Transverse colon (tissue), 4 donors: ENCODE measurements around the gene PRELID3B. TPM values are rescaled to one million over a fixed set of nuclear protein-coding genes. Genes with fewer than 3 reads are reported as not detected.

ENCODE experiments used
- DNase-seq: peaks from one replicate; pipeline ENCODE4 v3.0.0-alpha.2; 2019
- H3K27ac ChIP-seq, 4 donors: fragments of 200-600 bp; sonication (generic); 2 replicates each; pipeline ENCODE4 v1.5.1; 2016 to 2018; ENCODE audit warnings: inconsistent platforms in 4 of 4
- H3K27me3 ChIP-seq: fragments of 200-600 bp; sonication (generic); 2 replicates; pipeline ENCODE4 v1.5.1; 2017; ENCODE audit warnings: inconsistent platforms
- H3K36me3 ChIP-seq, 4 donors: fragments of 200-600 bp; sonication (generic); 2 replicates each; pipeline ENCODE4 v1.5.1; 2017 to 2019; ENCODE audit warnings: inconsistent platforms in 4 of 4
- H3K4me1 ChIP-seq, 4 donors: fragments of 200-600 bp; sonication (generic); 2 replicates each; pipeline ENCODE4 v1.5.1; 2017 to 2020; ENCODE audit warnings: inconsistent platforms in 4 of 4
- H3K4me3 ChIP-seq, 4 donors: fragments of 200-600 bp; sonication (generic); 1 replicate in 1 of 4; 2 replicates in 3 of 4; pipeline versions ENCODE4 v1.5.1 to v1.6.1; 2017 to 2019; ENCODE audit warnings: inconsistent platforms in 4 of 4
- H3K9me3 ChIP-seq, 2 donors: fragments of 200-600 bp; sonication (generic); 2 replicates each; pipeline ENCODE4 v1.5.1; 2017 to 2019; ENCODE audit warnings: inconsistent platforms in 2 of 2
- CTCF ChIP-seq, 5 experiments: fragments of 200-600 bp in 3 of 5; fragments of 450-650 bp in 2 of 5; sonication (generic) in 3 of 5; IDR thresholded peaks; 1 replicate in 2 of 5; 2 replicates in 3 of 5; pipeline ENCODE4 v1.5.1; 2016 to 2017; ENCODE audit warnings: antibody characterized with exemption in 5 of 5, inconsistent platforms in 3 of 5, mild to moderate bottlenecking in 2 of 5, moderate library complexity in 1 of 5
- EP300 ChIP-seq: sonication (generic); formaldehyde crosslinking; IDR thresholded peaks from one replicate; pipeline ENCODE4 v1.6.1; 2017; ENCODE audit warnings: antibody characterized with exemption, low read depth
- POLR2A ChIP-seq: fragments of 450-650 bp; IDR thresholded peaks from one replicate; pipeline ENCODE4 v1.6.1; 2016; ENCODE audit warnings: antibody characterized with exemption, mild to moderate bottlenecking, moderate library complexity
- POLR2AphosphoS5 ChIP-seq, 3 donors: sonication (generic); formaldehyde crosslinking; IDR thresholded peaks; one replicate each; pipeline ENCODE4 v1.6.1; 2016; ENCODE audit warnings: antibody characterized with exemption in 3 of 3
- WGBS, 2 donors: methylation state at CpG; one replicate each; pipeline ENCODE4 v1.1.5; 2018; ENCODE audit warnings: low coverage in 1 of 2; 5-methylcytosine and 5-hydroxymethylcytosine counted together
- in situ Hi-C, 4 donors: fragments of 200-750 bp; cut with MboI; loops; one replicate each; pipeline versions ENCODE4 v1.15.0 to v1.15.1; 2017; ENCODE audit warnings: low sequenced_read_pairs in 3 of 4, low pct_ligation_motif_present in 1 of 4, low pct_unique_long_range_greater_than_20kb in 1 of 4
- intact Hi-C: fragments of 100-400 bp; cut with DNase I; formaldehyde crosslinking; loops from one replicate; pipeline ENCODE4 v1.15.1; 2023; ENCODE audit warnings: low total_unique reads
- total RNA-seq, 4 donors: library from RNA; depleted of rRNA; stranded (reverse); fragments of >200 nt; gene quantifications; one replicate each; pipeline ENCODE4 v1.1.0, GENCODE V29; 2016

Gene PRELID3B
- total RNA-seq: 100 to 1,000 TPM in 2 of 4 donors, 10 to 100 TPM in 2; 25.3 to 119 (median 67.8) TPM

DNA sequence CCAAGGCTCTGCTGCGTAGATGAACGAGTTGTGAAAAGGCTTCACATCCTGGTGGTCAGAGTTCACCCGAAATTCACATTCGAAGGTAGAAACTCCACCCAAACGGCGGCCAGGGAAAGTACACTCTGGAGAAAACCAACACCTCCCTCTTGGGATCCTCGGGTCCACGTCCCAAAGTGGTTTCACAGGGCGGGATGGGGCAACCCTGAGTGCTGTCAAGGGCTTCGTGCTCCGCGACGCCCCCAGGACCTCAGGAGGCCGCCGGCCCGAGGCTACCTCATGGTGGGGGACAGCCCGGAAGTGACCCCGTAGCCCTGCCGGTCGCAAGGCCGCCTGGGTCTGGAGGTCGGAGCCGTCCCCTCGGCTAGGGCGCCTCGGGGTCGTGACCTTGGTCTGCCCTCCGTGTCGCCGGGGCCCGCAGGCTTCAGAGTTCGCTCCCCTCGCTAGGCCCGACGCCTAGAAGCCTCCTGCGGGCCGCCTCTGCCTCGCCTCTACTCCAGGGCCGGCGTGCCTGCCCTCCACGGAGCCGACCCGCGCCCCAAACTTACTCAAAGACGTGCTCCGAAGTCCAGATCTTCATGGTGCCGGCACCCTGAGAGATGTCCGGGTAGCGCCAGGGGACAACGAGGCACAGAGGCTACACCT, at the start of gene PRELID3B:
PRELID3B (minus strand) TSS at position 636 of the 645 bp plus-strand sequence; CDS start at position 580, 56 bp downstream.
- 0% methylated on average over 4 of the region's 50 CpGs; no CpG with 5 or more reads in 1 of the 2 donors for WGBS, 2 donors
- Histone ChIP-seq H3K27ac (peak within 1 kb of the TSS; percentile 89 to 96 (median 92)), H3K9me3 (no peaks in the 10 kb centered on the region), H3K4me3 (peak within 1 kb of the TSS; percentile 75 to 95 (median 78)), H3K36me3 (peaks cover 0 to 10% (median under 1%) of the 10 kb centered on the region in 4 donors), H3K4me1 (peaks cover 22 to 51% (median 33%) of the 10 kb centered on the region in 4 donors), H3K27me3 (no peaks in the 10 kb centered on the region)
- TF ChIP-seq CTCF (IDR thresholded peaks at IDR 0.05) (peak in 2 of 5 experiments; percentile 24 to 30), EP300 (no peak), POLR2A (peak; percentile 88), POLR2AphosphoS5 (IDR thresholded peaks at IDR 0.05) (peak; percentile 67 to 90 (median 89))
- DNase-seq: peak; percentile 64
- intact Hi-C loops (no loop called here), in situ Hi-C loops (loop anchor here in 1 of 4 donors (25.0 kb wide), 1 partner anchor 380 kb away; the partner anchor contains the start of gene STX16)

DNA sequence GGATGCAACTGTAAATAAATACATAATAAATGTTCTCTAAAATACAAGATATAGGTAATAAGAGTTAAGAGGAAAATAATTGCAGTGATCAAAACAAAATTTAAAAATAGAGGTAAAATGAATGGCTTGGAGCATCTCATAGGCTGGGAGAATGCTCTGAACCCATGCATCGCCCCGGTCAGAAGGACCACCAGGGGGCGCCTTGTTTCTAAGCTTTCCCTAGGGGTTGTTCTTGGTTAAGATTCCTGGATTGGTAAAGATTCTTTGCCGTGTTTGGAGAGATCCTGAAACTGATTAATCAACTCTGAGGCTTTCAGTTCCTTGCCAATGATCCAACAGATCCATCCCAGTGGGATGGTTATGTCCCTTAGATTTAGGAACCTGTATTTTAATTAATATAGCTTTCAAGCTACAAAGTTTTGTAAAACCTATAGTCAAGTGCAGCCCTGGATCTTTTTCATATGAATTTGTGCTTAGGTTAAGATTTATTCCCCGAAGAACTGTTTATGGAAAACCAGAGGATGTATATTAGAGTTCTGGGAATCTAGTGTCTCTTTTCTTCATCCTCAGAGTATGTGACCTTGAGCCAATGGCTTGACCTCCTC, 45.3 kb upstream of the PRELID3B start:
- 12 to 17% methylated on average over 5 of the region's 5 CpGs for WGBS, 2 donors
- Histone ChIP-seq H3K27ac (no peak overlapping the region), H3K4me1 (no peaks in the 10 kb centered on the region), H3K4me3 (no peak overlapping the region), H3K9me3 (no peaks in the 10 kb centered on the region), H3K36me3 (no peaks in the 10 kb centered on the region), H3K27me3 (peaks cover 3% of the 10 kb centered on the region)
- TF ChIP-seq CTCF (IDR thresholded peaks at IDR 0.05) (peak; percentile 89 to 95 (median 94)), POLR2AphosphoS5 (IDR thresholded peaks at IDR 0.05) (no peak), EP300 (no peak), POLR2A (no peak)
- peak; percentile 89 for DNase-seq
- intact Hi-C loops (no loop called here), in situ Hi-C loops (loop anchor here (5.0 to 25.0 kb wide), 5 partner anchors 129 to 324 kb away; partner anchors contain the start of genes GNAS (in 1 of the 4) and GNAS-AS1 (in 1 of the 4))

GRCh38 chr20:59086923-59087322, 44.3 kb upstream of the PRELID3B start:
- H3K27ac ChIP-seq: no peak overlapping the region
- intact Hi-C loops (no loop called here), in situ Hi-C loops (loop anchor here (5.0 to 25.0 kb wide), 5 partner anchors 130 to 325 kb away; partner anchors contain the start of genes GNAS (in 1 of the 4) and GNAS-AS1 (in 1 of the 4))
- WGBS, 2 donors: 89 to 90% methylated on average over 4 to 5 of the region's 5 CpGs
- peaks cover 3% of the 10 kb centered on the region for H3K27me3 ChIP-seq
- H3K4me3 ChIP-seq: no peak overlapping the region
- no peak for DNase-seq
- no peaks in the 10 kb centered on the region for H3K36me3 ChIP-seq
- H3K4me1 ChIP-seq: no peaks in the 10 kb centered on the region
- TF ChIP-seq POLR2A (no peak), EP300 (no peak), CTCF (IDR thresholded peaks at IDR 0.05) (no peak), POLR2AphosphoS5 (IDR thresholded peaks at IDR 0.05) (no peak)
- H3K9me3 ChIP-seq: no peaks in the 10 kb centered on the region
